Lung microvascular endothelial cell (primary cell): ENCODE data around the gene ABCC1. TPM values are rescaled to one million over a fixed set of nuclear protein-coding genes. Genes with fewer than 3 reads are reported as not detected.
"Not testable (repeated sequence)": the region's sequence is repeated elsewhere in the genome, so short reads cannot be mapped to it uniquely, and the experiment has no call there.

ENCODE experiments used
- DNase-seq, 2 donors: peaks; one replicate each; pipeline versions ENCODE4 v3.0.0 to v3.0.0-alpha.2; 2010; ENCODE audit warnings: low read depth in 2 of 2
- total RNA-seq: library from RNA; depleted of rRNA; stranded (reverse); fragments of >200 nt; gene quantifications from 2 replicates; pipeline ENCODE4 v1.2.1, GENCODE V29; 2014

Gene ABCC1
- total RNA-seq, 1 donor from 2014 or later: 25.4 TPM

GRCh38 chr16:16076423-16076813 is 127.0 kb downstream of the ABCC1 start:
- DNase-seq: no peak

GRCh38 chr16:16080465-16081065 is 131.1 kb downstream of the ABCC1 start:
- DNase-seq: no peak

DNA sequence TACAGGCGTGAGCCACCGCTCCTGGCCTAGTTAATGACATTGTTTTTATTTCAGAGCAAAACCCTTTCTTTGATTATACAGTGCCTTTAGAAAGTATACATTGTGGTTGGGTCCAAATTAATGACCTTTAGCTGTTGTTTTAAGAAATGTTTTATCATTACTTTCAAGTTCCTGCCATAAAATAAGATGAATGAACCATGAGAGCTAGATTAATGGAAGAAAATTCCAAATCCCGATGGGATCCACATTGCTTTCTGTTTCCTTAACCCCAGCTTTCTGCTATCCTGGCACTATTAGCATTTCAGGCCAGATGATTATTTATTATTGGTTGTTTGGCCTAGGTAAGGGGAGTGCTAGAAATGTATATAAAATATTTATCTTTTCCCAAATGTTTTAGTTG is 131.7 kb downstream of the ABCC1 start:
- DNase-seq: no peak

DNA sequence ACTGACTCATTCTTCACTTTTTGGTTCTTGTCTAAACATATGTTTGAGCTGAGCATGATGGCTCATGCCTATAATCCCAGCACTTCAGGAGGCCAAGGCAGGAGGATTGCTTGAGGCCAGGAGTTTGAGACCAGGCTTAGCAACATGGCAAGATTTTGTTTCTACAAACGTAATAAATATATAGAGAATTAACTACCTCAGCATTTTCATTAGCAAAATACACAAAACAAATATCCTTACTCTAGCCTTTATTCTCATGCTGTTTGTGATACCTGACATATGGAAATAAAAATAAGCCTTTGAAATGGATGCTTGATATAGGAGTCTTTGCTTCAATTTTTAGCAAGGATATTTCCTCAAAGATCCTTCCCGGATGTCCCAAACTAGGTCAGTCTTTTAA is 132.8 kb downstream of the ABCC1 start:
- no peak for DNase-seq

GRCh38 chr16:16083421-16084156 is 134.2 kb downstream of the ABCC1 start:
- peak; percentile 13 to 36 for DNase-seq

DNA sequence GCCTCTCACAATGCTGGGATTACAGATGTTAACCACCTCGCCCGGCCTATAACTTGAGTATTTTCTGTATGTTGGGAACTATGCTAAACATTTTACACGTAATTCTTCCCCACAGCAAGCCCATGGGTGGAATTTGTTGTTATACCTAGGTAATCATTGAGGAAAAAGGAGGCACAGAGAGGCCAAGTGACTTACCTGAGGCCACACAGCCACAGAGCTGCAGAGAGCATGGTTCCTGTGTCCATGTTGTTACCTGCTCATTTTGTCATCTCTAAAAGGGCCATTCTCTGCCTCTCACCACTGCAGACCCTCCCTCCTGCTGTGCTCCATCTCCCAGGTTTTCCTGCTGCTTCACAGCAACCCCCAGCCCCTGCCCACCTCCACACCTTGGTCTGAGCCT is 135.5 kb downstream of the ABCC1 start:
- no peak for DNase-seq

- no peak for DNase-seq
Measured at GRCh38 chr16:16086653-16087446, 137.4 kb downstream of the ABCC1 start.

GRCh38 chr16:16090238-16090637 is 140.8 kb downstream of the ABCC1 start:
- no peak for DNase-seq

GRCh38 chr16:16092925-16093627 is 143.7 kb downstream of the ABCC1 start:
- DNase-seq: no peak

- DNase-seq: no peak
Measured at GRCh38 chr16:16093628-16094332, 144.4 kb downstream of the ABCC1 start.

GRCh38 chr16:16095646-16096045 is 146.2 kb downstream of the ABCC1 start:
- DNase-seq: no peak

DNA sequence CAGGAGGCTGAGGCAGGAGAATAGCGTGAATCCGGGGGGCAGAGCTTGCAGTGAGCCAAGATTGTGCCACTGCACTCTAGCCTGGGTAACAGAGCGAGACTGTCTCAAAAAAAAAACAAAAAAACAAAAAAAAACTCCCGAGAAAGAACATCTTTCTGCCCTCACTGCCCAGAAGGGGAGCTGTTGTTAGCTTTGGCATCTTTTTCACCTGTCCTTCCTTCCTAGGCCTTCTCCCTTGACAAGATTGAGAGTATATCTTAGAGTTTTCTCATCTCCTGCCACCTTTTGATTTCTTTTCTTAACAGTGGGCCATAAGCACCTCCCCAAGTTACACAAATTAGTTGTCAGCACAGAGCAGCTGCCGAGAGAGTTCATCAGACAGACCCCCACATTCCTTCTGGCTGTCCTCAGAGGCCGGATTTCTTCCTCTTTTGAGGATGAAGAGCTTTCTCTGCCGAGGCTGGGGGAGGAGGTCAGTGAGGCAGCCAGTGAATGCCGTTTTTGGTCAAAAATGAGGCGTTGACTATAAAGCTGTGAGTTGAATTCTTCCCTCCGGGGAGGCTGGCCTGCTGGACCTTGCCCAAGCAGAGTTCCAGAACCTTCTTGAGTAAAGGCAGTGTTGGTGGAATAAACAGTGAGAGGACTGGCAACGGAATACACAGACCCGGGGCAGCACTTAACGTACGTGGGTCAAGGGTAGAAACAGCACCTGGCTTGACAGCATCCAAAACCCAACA is 146.9 kb downstream of the ABCC1 start:
- no peak for DNase-seq

- DNase-seq: no peak
Measured at GRCh38 chr16:16096858-16097213, 147.4 kb downstream of the ABCC1 start.

GRCh38 chr16:16099320-16099719 is 149.9 kb downstream of the ABCC1 start:
- no peak for DNase-seq

- peak; percentile 20 to 33 for DNase-seq
Measured at GRCh38 chr16:16100631-16101030, 151.2 kb downstream of the ABCC1 start.

- DNase-seq: peak in 1 of 2 donors; percentile 56
Measured at GRCh38 chr16:16101585-16101984, 152.2 kb downstream of the ABCC1 start.

- DNase-seq: no peak
Measured at GRCh38 chr16:16102738-16103137, 153.3 kb downstream of the ABCC1 start.

GRCh38 chr16:16104132-16104803 is 154.9 kb downstream of the ABCC1 start:
- DNase-seq: not testable (repeated sequence)

GRCh38 chr16:16104804-16105141 is 155.4 kb downstream of the ABCC1 start:
- DNase-seq: not testable (repeated sequence)

DNA sequence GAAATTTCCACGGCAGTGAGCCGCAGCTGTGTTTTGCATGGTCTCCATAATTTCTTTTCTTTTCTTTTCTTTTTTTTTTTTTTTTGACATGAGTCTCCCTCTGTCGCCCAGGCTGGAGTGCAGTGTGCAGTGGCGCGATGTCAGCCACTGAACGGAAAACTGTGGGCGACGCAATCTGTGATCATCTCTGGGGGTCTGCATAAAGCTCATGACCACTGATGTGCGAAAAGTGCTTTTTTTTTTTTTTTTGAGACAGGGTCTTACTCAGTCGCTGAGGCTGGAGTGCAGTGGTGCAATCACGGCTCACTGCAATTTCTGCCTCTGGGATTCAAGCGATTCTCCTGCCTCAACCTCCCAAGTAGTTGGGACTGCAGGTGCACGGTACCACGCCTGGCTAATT is 156.2 kb downstream of the ABCC1 start:
- no peak for DNase-seq
